Measurements from ENCODE around the gene PDXP.

DNA sequence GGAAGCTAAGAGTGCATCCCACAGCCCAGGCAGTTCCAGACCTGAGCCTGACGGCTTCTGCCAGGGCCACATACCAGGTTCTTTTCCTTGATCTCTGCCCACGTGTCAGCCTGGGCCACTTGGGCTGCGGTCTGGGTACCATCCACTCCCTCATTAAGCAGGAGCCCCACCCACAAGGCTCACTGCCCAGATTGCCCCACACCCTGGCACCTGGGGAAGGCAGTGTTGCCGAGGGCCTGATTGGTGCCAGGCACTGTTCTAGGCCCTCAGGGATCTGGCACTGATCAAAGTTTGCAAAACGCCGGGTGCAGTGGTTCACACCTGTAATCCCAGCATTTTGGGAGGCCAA is 34.5 kb upstream of the PDXP start:
- TF ChIP-seq, protein P1, sequence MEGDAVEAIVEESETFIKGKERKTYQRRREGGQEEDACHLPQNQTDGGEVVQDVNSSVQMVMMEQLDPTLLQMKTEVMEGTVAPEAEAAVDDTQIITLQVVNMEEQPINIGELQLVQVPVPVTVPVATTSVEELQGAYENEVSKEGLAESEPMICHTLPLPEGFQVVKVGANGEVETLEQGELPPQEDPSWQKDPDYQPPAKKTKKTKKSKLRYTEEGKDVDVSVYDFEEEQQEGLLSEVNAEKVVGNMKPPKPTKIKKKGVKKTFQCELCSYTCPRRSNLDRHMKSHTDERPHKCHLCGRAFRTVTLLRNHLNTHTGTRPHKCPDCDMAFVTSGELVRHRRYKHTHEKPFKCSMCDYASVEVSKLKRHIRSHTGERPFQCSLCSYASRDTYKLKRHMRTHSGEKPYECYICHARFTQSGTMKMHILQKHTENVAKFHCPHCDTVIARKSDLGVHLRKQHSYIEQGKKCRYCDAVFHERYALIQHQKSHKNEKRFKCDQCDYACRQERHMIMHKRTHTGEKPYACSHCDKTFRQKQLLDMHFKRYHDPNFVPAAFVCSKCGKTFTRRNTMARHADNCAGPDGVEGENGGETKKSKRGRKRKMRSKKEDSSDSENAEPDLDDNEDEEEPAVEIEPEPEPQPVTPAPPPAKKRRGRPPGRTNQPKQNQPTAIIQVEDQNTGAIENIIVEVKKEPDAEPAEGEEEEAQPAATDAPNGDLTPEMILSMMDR (conservative IDR thresholded peaks at IDR 0.05; ENCODE audit: low read depth in 2 of 2): no peak
- TF ChIP-seq EZH2 (IDR thresholded peaks at IDR 0.05; ENCODE audit: low read depth, unreplicated experiment) (no peak), POLR2AphosphoS5 (IDR thresholded peaks at IDR 0.05; ENCODE audit: low read depth) (no peak), NANOG (IDR thresholded peaks at IDR 0.05; ENCODE audit: borderline replicate concordance) (no peak), EZH2phosphoT487 (IDR thresholded peaks at IDR 0.05; ENCODE audit: unreplicated experiment) (no peak), ZNF114 (CRISPR knock-in tag; IDR thresholded peaks at IDR 0.05) (no peak), JUNB (IDR thresholded peaks at IDR 0.05; ENCODE audit: unreplicated experiment) (no peak), CREB1 (CRISPR knock-in tag; IDR thresholded peaks at IDR 0.05; ENCODE audit: low read depth) (no peak)
- TF ChIP-seq, protein P2, sequence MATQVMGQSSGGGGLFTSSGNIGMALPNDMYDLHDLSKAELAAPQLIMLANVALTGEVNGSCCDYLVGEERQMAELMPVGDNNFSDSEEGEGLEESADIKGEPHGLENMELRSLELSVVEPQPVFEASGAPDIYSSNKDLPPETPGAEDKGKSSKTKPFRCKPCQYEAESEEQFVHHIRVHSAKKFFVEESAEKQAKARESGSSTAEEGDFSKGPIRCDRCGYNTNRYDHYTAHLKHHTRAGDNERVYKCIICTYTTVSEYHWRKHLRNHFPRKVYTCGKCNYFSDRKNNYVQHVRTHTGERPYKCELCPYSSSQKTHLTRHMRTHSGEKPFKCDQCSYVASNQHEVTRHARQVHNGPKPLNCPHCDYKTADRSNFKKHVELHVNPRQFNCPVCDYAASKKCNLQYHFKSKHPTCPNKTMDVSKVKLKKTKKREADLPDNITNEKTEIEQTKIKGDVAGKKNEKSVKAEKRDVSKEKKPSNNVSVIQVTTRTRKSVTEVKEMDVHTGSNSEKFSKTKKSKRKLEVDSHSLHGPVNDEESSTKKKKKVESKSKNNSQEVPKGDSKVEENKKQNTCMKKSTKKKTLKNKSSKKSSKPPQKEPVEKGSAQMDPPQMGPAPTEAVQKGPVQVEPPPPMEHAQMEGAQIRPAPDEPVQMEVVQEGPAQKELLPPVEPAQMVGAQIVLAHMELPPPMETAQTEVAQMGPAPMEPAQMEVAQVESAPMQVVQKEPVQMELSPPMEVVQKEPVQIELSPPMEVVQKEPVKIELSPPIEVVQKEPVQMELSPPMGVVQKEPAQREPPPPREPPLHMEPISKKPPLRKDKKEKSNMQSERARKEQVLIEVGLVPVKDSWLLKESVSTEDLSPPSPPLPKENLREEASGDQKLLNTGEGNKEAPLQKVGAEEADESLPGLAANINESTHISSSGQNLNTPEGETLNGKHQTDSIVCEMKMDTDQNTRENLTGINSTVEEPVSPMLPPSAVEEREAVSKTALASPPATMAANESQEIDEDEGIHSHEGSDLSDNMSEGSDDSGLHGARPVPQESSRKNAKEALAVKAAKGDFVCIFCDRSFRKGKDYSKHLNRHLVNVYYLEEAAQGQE (IDR thresholded peaks at IDR 0.05; ENCODE audit: unreplicated experiment): no peak

All from GM23338 (cell line).